GM21619 (cell line): ENCODE data around the gene TPBGL.

Experiments
- ATAC-seq: cut with Tn5 transposase; IDR thresholded peaks from one replicate; pipeline ENCODE4 v1.9.1; 2021; ENCODE audit not compliant: unreplicated experiment

The TPBGL gene

DNA sequence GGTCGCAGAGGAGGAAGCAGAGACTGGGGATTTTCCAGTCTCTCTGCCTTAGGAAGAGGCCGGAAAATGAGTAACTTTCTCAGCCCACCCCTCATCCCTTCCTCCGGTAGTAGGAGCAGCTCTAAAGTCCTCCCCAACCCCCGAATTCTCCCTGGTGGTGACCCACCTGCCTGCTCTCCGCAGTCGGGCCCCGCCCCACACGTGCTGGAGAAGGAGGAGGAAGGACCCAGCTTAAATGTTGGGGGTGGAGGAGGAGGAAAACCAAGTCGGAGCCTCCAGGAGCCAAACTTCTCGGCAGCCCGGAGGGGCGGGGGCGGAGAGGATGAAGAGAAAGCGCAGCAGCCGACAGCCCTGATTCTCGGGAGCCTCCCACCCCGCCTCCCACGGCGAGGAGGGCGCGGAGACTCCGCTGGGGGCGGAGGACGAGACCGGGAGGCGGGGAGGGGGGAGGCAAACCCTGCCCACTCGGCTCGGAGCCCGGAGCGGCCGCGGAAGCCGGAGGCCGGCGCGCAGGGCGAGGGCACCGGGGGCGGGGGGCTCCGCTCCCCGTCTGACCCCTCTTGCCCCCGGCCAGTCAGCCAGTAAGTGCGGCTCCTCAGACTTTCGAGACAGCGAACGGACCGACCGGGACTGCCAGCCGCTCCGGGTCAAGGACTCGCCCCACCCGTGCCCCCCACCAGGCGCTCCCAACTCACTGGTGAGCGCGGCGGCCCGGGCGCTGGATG, at the start of gene TPBGL:
Gene TPBGL (plus strand): TSS at position 464 of the 725 bp plus-strand sequence. CDS start 276 bp downstream, outside the sequence.
- ATAC-seq = no peak

DNA sequence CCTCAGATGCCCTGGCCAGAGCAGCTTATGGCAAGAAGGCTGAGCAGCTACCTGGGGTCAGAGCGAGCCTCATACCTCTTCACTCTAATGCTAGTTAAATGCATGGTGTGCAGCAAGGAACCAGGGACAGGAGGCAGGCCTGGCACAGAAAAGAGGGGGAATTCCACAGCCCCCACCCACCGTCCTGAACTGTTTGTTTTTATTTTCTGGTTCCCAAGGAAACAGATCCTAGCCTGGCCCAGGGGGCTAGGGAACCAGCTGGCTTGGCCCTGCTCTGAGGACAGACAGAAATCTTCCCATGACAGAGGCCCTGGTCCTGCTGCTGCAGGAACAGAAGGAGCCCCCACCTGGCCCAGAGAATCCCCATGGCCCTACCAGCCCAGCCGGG, 49.2 kb upstream of the TPBGL start:
- ATAC-seq = no peak

DNA sequence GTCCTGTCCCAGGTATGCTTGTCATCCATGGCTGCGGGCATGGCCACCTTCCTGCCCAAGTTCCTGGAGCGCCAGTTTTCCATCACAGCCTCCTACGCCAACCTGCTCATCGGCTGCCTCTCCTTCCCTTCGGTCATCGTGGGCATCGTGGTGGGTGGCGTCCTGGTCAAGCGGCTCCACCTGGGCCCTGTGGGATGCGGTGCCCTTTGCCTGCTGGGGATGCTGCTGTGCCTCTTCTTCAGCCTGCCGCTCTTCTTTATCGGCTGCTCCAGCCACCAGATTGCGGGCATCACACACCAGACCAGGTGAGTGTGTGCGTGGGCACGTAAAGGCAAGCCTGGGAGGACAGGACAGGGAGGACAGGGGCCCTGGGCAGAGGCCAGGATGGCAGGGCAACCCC, 47.3 kb upstream of the TPBGL start:
- ATAC-seq = no peak

GRCh38 chr11:75193711-75194110, 46.9 kb upstream of the TPBGL start:
- ATAC-seq = no peak

DNA sequence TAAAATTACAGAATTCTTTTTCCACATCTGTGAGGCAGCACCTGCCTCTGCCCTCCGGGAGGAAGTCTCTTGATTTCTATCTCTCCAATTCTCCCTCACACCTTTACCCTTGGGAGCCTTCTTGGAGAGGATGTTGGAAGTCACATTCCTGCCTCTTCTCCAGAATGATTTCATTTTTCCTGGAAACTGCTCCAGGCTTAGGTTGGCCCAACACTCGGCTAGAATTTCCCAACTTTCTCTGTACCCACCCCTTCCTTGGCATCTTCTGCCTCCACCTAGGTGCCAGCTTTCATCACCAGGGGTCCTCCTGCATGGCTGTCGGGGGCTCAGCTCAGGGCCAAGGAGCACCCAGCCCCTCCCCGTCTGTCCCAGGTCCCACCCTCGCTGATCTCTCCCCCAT, 46.4 kb upstream of the TPBGL start:
- ATAC-seq = no peak

DNA sequence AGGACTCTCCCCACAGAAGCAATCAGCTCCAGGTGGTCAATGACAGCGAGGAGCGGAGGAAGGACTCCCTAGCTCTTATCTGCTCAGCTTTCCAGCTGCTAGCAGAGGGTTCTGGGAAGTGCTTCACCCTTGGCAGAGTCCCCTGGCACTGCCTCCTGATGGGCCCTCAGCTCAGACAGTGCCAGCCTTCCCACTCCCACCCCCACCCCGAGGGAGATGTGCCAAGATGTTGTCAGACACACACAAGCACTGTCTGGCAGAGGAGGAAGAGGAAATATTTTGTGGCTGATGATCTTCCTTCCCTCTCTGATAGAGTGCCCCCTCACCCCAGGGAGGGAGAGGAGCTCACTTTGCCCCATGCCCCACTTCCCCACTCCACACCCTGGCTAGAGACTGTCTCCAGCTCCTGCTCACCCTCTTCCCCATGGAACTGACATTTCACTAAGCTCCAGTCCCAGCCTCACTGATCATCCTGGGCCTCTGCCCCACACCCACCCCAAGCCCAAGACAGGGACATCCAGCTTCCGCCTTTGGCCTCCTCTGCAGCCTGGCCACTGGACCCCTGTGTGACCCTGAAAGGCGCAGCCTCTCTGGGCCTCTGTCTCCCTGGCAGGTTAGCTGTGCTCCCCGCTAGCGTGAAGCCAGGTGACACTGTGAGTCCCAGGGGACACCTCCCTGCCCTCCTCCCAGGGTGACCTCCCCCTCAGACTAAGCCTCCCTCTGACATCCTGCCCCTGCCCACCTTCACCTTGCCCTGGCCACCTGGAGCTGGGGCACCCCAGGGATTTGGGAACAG, 45.2 kb upstream of the TPBGL start:
- ATAC-seq = no peak

DNA sequence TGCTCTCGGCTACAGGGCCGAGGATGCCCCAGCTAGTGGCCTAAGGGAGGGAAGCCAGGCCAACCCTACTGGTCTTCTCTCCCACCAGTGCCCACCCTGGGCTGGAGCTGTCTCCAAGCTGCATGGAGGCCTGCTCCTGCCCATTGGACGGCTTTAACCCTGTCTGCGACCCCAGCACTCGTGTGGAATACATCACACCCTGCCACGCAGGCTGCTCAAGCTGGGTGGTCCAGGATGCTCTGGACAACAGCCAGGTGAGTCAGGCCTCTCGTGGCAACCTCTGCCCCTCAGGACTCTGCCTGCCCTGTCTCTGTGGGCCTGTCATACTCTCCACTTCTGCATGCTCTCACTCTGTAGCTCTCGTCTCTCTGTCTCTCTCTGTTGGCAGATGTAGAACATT, 44.1 kb upstream of the TPBGL start:
- ATAC-seq = no peak

- no peak for ATAC-seq
Observed at GRCh38 chr11:75197512-75198277, 42.9 kb upstream of the TPBGL start.

- ATAC-seq = no peak
Observed at GRCh38 chr11:75198278-75198973, 42.1 kb upstream of the TPBGL start.

- ATAC-seq = no peak
Observed at GRCh38 chr11:75199412-75199955, 41.1 kb upstream of the TPBGL start.

DNA sequence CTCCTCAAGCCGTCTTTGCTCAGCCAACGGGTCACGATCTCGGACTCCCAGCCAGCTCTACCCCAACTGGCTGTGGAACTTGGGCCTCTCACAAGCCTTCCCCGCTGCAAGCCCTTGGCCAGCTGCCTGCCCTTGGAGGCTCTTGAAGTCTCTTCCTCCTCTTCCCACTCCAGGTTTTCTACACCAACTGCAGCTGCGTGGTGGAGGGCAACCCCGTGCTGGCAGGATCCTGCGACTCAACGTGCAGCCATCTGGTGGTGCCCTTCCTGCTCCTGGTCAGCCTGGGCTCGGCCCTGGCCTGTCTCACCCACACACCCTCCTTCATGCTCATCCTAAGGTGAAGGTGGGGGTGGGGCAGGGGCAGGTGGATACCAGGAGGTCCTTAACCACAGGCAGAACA, 40.5 kb upstream of the TPBGL start:
- no peak for ATAC-seq

GRCh38 chr11:75200531-75200930, 40.0 kb upstream of the TPBGL start:
- no peak for ATAC-seq

DNA sequence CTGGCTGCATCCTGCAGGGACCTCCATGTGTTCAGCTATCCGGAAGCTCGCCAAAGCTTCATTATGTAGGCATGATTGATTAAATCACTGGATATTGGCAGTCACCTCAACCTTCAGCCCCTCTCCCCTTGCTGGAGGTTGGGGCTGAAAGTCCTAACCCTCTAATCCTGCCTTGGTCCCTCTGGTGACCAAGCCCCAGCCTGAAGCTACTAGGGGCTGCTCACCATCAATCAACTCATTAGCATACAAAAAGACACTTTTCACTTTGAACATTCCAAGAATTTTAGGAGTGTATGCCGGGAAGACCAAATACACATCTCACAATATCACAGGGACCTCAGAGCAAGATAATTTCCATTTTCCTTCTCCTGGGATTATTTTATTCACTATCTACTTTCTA, 38.8 kb upstream of the TPBGL start:
- ATAC-seq = no peak

- ATAC-seq = no peak
Observed at GRCh38 chr11:75202195-75202594, 38.4 kb upstream of the TPBGL start.

GRCh38 chr11:75203138-75203537, 37.4 kb upstream of the TPBGL start:
- ATAC-seq = no peak

DNA sequence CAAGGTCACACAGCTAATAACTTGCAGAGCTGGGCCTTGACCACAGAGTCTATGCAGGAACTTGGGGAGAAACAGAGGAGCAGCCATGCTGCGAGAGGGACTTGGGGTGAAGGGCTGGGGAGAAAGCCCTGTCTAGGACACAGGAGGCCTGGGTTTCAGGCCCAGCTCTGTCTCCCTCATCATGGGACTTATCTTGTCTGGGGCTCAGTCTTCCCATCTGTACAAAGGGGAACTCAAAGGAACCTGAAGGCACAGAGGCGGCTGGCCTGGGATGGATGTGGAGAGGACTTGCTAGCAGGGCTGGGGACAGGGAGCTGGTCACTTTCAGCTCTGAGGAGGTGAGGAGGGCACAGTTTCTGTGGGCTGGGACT, 36.9 kb upstream of the TPBGL start:
- no peak for ATAC-seq

DNA sequence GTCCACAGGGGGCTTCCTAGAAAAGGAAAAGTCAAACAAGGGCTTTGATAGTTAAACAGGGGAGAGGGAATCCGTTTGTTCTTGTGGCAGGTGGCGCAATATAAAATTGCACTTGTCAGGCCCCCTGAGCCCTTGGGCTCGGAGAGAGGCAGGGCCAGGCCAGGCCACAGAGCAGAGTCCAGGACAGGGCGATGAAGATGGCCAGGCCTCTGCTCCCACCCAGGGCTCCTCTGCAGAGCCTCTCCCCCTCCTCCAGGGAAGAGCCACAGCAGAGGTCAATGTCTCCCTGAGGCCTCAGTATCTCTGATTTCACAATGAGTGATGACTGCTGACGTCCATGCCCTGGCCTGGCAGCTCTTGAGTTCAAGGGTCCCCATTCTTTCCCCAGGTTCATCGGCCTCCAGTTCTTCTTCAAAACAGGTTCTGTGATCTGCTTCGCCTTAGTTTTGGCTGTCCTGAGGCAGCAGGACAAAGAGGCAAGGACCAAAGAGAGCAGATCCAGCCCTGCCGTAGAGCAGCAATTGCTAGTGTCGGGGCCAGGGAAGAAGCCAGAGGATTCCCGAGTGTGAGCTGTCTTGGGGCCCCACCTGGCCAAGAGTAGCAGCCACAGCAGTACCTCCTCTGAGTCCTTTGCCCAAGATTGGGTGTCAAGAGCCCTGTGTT, 36.4 kb upstream of the TPBGL start:
- ATAC-seq = no peak

DNA sequence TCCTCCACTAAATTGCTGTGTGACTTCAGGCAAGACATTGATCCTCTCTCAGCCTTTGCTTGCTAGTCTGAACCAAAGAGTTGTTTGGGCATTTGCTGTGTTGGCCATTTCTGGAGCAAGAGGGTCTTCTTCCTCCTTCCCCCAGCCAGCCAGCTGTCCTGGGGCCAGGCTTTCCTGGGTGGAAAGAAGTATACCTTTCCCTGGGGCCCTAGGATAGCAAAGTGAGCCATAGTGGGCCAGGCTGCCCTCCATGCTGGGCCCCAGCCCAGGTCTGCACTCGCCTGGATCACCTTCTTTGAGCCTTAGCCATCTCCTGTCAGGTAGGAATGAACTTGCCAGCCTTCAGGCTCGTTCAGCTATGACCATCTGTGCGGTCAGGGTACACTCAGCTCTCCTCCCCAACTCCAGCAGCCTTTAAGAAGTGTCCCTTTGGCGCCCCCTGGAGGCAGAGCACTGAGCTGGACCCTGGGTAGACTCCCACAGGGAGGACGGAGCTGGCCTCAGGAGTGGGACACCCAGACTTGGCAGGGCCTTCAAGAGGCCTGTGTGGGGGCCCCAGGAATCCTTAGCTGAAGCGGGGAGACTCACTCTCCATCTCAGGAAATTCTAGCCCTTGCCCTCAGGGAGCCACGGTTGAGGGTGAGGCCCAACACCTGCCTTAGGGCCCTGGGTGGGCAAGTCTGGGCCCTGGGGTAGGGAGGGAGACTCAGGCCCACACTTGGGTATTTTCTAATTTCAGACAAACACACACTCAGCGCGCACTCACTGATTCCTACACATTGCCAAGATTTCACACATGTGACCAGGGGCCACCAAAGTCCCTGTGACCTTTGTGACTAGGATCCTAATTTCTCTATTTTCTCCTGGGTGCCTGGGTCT, 35.6 kb upstream of the TPBGL start:
- ATAC-seq = peak; percentile 66

- ATAC-seq = no peak
Observed at GRCh38 chr11:75205564-75206020, 35.0 kb upstream of the TPBGL start.
